GM19351 (cell line): ENCODE measurements around the gene VCL.
A peak's percentile ranks its signal among the peaks of the same experiment; 100 is the strongest.

Source experiments
- ATAC-seq: cut with Tn5 transposase; IDR thresholded peaks from one replicate; pipeline ENCODE4 v1.9.1; 2021; ENCODE audit warnings: mild to moderate bottlenecking, moderate library complexity; ENCODE audit not compliant: unreplicated experiment

Gene VCL

DNA sequence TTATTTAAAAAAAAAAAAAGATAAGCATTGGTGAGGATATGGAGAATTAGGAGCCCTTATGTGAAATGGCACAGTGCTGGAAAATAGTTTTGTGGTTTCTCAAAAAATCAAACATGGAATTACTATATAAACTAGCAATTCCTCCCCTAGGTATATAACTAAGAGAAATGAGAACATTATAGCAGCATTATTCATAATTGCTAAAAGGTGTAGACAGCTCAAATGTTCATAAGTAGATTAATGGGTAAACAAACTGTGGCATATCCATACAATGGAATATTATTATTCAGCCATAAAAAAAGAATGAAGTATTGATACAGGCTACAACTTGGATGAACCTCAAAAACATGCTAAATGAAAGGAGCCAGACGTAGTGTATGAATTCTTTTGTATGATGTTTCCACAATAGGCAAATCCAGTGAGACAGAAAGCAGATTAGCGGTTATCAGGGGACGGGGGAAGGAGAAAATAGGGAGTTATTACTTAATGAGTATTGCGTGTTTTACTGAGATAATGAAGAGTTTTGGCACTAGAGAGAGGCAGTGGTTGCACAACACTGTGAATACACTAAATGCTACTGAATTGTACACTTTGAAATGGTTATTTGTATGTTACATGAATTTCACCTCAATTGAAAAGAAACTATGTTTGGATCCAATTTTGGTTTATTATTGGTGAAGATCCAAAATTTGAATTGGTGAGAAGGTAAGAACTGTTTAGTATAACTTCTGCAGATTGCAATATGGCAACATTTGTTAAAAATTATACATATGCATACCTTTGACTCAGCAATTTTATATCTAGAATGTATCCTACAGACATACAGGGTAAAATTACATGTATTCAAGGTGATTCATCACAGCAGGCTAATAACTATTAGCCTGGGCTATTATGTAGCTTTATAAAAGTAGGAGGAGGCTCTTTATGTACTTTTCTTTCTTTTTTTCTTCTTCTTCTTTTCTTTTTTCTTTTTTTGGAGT, 69.7 kb downstream of the VCL start:
- no peak for ATAC-seq

DNA sequence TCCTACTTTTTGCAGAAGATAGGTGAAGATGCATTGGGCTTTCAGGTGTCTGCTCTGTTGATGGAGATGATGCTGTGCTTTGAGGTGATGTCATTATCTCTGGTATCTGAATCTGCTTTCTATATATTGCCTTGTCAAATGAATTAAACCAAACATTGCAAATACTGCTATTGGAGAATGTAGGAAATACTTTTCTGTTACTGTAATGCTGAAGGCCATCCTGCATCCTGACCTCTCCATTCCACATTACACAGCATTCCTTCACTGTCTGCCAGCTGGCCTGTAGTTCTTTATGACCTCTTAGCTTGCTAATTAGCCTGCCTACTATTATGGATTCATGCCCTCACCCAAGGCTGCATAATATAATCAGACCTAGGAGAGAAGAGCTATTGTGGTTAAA, 73.2 kb downstream of the VCL start:
- ATAC-seq = no peak

DNA sequence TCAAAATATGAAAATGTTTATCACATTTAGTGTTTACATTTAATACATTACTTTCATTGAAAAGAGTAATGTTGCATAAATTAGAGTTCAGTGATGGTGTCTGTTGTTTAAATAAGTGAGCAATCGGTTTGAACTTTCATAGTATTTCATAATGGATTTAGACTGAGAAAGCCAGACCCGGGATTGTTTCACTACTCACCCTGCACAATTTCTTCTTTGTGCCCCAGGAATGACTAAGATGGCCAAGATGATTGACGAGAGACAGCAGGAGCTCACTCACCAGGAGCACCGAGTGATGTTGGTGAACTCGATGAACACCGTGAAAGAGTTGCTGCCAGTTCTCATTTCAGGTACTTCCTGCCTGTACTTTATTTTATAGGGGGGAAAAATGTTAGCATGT, 74.6 kb downstream of the VCL start:
- ATAC-seq = no peak

DNA sequence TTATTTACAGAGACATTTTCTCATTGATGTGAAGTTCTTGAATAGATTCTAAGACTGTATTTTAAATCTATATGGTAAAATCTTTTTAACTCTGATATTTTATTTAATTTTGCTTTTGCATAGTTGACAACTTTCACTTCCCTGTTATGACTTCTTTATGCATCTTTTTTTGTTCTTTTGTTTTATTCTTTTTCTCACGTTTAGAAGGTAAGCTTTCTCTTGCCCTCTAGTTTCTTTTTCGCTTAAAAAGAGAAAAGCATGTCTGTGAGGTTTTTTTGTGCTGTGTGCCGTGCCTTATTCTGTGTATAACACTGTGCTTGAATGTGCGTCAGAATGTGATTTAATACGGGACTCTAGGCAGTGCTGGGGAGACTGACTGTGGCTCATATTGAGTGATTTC, 78.0 kb downstream of the VCL start:
- ATAC-seq = no peak

DNA sequence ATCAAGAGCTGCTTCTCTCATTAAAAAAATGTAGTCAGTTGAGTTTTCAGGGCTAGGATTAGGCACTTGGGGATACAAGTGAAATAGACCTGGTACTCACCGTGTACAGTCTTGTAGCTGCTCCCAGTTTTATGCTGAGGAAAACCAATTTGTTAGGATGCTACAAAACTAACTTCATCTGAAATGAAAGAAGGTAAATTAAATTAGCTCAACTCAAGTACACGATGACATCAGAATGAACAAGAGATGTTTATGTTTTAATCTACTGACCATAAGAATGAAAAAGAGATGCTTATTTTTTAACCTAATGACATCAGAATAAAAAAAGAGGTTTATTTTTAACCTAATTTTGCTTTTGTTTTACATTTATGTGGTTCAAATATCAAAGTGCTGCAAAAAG, 79.0 kb downstream of the VCL start:
- no peak for ATAC-seq

DNA sequence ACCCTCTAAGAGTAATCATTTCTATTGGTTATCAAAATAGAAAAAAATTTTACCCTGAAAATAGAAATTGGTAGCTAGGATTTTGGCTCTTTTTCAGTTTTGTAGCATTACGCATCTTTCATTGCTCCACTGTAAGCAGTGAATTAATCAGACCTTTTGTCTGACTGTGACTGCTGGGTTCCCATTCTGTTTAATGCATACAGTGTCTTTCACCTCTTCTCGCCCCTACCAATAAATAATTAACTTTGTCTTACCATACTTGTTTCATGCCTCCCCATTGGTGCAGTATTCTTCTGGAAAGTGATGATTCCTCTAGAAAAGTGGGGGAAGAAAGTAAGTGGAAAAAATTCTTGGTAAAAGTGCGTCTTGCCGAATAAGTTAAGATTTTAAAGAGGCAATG, 79.5 kb downstream of the VCL start:
- no peak for ATAC-seq

DNA sequence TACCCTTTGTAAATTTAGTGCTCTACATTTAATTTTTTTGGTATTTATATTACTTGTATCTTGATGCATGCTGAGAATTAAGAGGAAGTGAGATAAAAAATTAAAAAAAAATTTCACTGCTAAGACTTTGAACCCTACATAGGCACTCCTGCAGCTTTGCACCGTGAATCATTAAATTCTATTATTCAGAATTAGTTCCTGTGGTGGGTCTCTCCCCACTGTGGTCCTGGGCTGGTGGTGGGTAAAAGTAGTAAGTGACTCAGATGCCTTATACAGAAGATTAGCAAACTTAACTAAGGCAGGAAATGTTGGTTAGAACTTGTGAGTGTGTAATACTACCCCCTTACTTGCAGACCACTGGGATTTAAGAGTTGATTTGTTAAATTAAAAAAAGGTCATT, 80.1 kb downstream of the VCL start:
- ATAC-seq = no peak

DNA sequence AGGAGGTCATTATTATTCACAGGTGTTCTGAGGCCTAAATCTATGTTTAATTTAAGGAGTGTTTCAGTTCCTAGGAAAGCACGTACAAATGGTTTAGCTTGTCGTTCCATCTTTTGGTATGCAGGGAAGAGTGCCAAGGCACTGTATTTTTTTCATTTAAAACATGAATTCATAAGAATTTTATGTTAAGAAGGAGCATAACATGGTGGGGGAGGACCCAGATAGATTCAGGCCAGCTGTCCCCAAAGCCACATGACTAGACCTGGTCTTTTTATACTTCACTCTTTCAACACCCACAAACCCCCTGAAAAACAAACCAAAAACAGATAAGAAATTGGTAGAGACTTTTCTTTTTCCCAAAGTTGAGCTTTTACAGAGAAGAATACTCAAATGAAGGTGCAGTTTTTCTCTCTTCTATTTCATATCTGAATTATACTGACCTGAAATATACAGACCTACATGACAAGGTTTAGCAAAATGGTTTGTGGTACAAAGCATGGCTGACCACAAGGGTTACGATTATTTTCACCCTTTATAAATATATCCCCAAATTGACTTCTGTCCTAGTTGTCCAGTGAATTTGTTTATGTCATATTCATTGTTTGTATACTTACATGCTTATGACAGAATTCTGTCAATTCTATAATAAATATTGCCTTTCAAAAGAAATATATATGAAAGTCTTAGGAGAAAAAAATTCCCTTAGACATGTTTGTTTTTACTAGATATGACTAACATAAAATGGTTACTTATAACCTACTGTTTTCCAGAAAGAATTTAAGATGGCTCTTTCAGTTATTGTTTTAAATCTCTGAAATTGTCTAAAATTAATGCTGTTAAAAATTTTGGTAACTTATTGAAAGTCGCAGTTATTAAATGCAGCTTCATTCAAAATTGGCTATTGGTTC, 81.4 kb downstream of the VCL start:
- ATAC-seq = no peak

DNA sequence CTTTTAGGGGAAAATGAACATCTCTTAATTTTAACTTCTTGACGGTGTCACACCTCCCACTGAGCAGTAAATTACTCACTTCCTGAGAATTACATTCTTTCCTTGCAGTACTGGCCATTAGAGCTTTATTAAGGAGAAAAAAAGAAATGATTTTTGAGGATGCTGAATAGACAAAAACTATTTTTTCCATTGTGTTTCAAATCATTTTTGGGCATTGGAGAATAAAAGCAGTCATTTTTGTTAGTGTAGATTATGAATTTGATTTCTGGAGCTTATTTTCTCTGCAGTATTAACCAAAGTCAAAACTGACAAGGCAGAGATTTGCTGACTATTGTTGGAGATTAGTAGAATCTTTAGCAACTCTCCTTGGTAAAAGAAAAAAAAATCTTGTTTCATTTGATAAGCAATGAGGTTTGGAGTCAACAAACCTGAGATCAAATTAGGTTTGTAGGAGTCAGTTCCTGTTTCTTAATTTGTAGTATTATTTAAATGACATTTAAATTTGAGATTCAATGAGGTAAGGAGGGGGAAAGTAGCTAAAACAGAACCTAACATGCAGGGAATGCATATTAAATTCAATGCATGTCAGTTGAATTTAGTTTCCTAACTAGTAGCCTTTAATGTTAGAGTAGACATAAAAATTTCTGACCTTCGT, 82.1 kb downstream of the VCL start:
- no peak for ATAC-seq

DNA sequence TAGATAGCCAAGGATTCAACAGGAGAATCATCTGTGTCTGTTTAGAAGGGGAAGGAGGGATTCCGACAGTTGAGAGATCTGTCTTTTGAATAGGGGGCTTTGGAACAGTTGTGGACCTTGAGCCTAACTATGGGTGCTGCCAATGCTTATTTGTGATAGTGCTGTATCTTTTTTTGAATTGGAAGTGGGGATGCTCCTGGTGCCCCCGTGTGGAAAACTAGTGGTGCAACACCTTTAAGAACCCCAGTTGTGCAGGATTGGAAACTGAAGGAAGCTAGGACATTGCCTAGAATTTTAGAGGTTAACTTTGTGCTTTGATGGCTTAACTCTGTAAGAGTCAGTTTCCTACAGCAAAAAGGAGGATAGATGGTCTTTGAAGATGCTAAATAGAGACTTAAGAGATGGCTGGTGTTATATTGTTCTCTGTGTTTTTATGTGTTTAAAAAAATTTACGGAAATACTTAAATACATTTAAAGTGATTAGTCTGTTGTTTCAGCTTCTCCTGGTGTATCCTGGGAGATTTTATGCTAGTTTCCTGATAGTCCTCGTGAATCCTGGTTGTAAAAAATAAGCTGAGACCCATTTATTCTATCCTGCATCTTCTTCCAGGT, 83.4 kb downstream of the VCL start:
- no peak for ATAC-seq

DNA sequence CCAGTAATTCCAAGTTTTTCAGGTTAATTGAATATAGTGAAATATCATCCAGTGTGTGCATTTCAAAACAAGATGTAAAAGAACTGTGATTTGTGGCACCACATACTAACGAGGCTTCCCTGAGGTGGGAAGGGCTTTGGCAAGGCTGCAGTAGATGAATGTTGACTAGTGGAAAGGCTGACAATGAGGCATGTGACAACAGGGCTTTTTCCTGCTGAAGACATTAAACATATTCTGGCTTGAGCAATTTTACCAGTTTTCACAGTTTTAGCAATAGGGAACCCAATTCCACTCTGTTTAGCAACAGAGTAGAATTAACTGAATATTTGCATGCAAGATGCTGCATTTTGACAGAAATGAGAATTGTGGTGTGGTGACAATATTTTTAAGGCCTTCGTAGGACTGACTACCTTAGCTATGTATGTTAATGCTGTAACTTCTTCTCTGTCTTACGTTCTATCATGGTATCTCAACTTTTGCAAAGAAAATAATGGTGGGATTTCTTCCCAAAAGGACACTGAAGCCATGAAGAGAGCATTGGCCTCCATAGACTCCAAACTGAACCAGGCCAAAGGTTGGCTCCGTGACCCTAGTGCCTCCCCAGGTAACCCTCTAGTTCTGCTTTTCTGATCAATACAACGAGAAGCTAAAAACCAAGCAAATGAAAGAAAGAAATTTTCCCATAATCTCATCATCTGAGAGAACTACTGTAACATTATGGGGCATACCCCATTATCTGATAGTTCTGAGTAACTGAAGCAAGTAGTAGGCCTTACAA, 84.2 kb downstream of the VCL start:
- ATAC-seq = no peak

DNA sequence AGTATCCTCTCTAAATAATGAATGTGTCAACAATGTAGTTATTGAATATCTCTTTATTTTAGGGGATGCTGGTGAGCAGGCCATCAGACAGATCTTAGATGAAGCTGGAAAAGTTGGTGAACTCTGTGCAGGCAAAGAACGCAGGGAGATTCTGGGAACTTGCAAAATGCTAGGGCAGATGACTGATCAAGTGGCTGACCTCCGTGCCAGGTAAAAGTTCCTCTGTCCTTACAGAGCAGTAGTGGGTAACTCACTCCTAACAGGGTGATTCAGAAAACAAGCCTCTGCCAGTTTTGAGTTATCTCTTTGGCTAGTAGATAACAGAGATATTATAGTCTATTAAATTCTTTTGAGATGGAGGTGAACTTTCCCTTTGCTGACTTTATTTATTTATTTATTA, 85.4 kb downstream of the VCL start:
- no peak for ATAC-seq

DNA sequence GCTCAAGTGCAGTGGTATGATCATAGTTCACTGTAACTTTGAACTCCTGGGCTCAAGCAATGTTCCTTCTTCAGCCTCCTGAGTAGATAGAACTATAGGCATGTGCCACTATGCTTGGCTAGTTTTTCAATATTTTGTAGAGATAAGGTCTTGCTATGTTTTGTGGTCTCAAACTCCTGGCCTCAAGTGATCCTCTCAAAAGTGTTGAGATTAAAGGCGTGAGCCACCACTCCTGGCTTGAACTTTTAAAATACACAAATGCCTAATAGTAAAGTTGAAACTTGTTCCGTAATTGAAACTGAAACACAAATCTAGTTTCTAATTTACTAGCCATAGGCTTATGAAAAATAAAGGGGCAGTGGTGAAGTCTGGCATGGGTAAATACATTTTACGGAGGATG, 87.0 kb downstream of the VCL start:
- ATAC-seq = peak; percentile 70

DNA sequence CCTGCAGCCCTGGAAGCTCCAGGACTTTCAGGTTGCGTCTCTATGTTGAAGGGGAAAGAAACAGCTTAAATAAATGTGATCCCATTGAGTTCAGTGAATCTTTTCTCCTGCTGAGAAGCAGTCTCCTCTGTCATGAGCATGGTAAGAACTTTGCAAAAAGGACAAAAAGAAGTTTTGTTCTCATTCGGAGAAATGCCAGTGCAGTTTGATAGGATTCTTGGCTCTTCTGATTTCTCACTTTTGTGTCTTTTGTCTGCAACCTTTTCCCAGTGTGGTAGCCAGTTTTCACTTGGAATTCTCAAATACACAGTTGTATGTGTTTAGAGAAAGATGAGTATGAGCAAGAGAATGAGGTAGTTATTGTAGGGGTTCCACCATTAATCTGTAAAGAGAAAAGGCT, 88.4 kb downstream of the VCL start:
- ATAC-seq = no peak

DNA sequence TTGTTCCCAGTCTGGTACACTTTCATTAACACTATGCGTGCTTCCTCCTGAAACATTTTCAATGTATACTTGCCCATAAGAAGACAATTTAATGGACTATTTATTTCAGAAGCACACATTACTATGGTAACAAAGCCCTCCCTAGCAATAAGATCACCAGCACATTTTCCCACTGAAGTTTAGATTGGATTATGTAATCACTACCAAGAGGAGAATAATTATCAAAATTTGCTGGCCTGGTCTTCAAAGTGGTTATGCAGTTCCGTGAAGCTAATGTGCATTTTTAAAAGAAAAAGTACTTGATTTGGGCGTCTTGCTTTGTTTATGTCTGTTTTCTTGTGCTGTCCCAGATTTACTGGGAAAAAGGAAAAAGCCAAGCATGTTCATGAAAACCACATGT, 90.8 kb downstream of the VCL start:
- ATAC-seq = no peak

DNA sequence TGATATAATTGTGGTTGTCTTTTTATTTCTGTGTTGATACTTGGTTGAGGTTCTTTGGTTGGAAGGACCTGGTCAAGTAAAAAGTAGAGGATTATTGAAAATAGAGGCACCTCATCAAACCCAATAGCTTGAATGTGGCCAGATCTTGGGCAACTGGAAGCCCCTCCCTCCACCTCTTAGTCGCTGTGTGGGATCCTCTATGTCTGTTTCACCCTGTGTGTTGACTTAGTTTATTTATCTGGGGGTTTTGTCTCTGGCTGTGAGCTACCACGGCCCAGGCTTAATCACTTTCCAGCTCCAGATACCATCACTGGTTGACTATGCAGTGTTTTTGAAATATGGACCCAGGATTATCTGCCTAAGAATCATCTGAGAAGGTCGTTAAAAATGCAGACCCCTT, 94.5 kb downstream of the VCL start:
- ATAC-seq = no peak

DNA sequence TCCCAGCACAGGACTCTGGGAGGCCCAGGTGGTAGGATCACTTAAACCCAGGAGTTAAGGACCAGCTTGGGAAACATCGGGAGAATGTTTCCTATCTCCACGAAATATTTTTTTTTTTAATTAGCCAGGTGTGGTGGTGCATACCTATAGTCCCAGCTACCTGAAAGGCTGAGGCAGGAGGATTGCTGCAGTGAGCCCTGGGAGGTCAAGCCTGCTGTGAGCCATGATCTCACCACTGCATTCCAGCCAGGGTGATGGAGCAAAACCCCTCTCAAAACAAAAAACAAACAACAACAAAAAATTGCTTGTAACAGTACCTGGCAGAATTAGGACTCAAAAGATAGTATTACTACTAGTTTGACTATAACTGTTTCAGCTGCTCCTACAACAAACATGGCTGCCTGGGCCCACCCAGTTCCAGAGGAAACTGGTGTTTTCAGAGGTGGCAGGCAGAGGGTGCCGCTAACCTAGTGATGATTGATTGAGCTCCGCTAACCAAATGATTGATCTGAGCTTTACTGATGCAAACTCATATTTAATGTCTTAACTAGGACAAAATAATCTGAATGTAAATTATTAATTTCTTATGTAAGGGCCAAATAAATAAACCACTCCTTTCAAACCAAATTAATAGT, 95.7 kb downstream of the VCL start:
- ATAC-seq = no peak

DNA sequence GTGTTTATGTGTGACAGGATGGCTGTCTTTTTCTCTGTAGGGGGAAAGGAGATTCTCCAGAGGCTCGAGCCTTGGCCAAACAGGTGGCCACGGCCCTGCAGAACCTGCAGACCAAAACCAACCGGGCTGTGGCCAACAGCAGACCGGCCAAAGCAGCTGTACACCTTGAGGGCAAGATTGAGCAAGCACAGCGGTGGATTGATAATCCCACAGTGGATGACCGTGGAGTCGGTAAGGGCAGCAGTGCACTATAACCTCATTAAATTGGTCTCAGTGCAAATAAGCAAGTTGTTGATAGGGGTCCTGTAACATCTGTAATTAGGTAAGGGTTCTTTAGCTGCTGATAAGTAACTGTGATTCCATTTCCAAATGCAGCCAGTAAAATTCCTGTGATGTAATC, 96.3 kb downstream of the VCL start:
- ATAC-seq = no peak

DNA sequence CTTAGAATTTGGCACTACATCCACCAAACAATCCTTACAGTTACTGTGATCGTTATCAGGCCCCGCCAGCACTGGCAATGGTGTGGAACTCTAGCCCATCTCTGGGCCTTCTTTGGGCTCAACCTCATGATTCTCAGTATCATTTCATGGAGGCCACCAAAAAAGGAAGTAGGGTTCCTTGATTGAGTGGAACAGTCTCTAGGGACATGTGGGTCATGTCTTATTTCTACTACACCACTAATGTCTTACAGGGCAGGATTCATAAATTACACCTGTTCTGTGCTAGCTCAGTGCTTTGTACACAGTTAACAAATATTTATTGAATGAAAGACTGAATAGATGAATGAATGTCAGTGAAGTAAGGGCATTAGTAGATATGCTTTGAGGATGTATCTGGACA, 98.9 kb downstream of the VCL start:
- peak; percentile 98 for ATAC-seq

DNA sequence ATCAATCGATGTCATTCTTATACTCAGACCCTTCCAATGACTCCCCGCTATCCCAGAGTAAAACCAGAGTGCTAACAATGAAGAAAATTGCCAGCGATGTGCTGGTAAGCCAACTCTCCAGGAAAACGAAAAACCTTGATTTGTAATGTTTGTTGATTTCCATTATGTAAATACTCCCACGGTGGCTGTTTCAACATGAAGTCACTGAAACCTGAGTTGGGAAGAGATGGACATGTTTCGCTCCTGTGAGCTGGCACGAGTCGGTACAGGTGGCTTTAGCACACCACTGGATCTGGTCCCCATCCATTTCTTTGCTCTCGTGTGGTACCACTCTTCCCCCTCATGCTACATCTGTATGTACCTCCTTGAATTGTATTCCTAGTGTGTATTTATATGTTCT, 99.9 kb downstream of the VCL start:
- ATAC-seq = no peak
